IPS-NIHi11 (cell line): ENCODE measurements around the gene SORL1.
A peak's percentile ranks its signal among the peaks of the same experiment; 100 is the strongest.

Source experiments
- DNase-seq: peaks from one replicate; pipeline ENCODE4 v3.0.0; 2012; ENCODE audit warnings: mixed read lengths, low spot score

SORL1 gene

DNA sequence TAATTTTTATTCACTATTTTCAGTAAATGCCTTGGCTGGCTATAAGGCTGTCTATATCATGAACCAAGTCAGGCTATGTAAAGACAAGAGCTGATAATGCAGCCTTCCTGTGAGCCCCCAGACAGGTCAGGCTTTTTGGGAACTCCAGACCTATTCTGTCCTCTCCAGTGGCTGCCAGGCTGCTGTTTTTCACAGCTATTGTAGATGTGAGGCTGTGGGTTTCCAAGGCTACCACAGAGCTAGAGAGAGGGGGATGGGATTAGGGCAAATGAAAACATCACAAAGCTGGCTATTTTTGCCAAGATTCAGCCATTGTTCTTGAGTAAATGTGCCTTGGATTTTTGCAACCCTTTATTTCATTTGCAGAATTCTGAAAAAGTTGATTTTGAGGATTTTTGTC is 56.3 kb downstream of the SORL1 start:
- DNase-seq = peak; percentile 51

DNA sequence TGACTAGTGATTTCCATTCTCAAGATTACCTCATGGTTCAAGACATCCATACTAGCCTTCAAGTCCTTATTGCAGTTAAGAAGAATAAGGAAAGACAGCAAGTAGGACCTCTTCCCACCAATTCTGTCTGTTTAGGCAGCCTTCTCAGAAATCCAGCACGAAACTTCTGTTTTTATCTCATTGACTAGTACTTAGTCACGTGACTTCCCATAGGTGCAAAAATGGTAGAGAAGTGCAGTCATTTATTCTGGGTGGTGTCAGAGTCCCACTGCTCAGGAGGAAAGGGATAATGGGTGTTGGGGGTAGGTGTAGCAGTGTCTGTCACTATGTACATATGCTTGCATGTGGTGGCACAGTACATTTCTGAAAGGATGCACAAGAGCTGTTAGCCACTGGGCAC is 58.3 kb downstream of the SORL1 start:
- DNase-seq = no peak

DNA sequence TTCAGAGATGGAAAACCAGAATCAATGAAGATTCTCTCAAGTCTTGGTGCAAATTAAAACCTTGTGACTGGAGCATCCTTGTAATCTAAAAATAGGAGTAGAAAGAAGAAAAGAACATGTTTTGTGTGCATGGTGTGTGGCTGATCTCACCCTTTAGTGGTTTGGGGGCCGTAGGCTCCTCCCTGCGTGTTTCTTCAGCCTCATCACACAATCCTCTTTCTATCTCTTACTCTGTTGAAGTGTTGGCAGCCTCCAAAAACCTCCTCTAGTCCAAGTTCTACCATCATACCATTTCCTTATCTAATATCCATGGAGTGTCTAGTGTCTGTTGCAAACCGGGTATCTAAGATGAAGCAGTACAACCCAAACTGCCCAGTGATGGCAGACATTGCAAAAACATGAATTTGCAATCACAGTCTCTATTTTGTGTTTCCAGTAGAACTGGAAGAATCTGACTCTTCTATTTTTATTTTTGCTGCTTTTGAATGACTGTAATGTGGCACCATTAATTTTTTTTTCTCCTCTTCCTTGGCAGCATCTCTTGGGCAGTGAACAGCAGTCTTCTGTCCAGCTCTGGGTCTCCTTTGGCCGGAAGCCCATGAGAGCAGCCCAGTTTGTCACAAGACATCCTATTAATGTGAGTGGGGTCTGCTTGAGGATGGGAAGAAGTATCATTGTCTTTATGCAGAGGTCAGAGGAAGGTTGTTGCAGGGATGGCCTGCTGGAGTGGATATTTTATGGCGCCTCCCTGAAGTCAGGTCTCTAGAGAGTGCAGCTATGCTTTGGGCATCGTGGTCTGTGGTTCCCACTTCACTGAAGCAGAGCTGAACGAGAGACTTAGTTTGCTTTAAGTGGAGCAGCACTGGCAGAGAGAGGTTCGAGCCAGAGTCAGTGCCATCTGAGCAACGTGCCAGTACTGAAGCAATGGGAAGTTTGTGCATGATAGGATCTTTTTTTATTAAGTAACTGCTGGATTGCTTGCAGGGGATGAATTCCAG is 60.7 kb downstream of the SORL1 start:
- DNase-seq = no peak

DNA sequence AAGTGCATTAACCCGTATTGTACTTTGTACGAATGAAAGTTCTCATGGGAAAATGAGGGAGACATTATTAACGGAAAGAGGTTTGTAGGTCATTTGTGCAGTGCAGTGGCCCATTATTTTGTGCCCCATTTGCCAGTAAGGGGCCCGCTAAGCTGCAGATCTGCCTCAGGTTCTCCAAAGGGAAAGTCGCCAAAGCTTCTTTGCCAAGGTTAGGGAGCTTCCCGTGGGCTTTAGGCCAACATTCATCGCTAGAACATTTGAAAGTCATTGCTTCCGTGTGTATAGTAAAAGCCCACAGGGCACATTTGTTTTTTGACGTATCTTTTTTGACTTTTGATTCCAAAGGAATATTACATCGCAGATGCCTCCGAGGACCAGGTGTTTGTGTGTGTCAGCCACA is 61.7 kb downstream of the SORL1 start:
- DNase-seq = no peak

DNA sequence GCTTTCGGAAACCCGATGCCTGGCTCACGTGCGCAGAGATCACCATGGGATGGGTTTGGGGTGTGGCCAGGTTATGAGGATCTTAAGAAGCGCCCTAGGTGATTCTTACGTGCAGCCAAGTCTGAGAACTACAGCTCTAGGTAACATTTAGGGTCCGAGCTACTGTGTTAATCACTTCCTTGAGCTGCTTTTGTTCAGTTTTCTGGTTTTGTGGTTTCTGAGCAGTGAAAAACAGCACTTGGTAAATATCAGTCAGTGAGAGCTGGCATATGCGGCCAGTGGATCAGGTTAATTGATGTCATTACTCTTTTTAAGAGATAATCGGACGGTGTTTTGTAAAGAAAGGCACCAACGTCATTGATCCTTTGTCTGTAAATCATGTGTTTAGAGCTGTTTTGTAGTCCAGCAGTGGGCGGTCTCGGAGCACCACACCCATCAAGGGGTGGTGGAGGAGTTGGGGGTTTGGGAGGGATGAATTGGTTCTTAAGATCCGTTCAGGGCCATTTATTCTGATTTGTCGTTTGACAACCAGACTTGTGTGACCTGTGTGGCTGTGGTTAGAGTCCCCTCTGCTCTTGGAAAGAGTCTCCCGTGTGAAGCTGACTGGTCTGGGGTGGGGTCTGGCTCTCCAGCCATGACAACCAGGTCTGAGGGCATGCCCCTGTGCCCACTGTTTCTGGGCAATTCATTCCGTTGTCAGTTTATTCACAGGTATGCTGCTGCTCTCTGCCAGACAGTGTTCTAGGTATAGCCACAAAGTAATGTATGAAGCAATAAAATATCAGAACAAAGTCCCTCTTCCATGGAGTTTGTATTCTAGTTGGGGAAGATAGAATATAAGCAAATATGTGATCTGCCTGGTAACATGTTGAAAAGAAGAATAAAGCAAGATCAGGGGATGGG is 62.6 kb downstream of the SORL1 start:
- no peak for DNase-seq

DNA sequence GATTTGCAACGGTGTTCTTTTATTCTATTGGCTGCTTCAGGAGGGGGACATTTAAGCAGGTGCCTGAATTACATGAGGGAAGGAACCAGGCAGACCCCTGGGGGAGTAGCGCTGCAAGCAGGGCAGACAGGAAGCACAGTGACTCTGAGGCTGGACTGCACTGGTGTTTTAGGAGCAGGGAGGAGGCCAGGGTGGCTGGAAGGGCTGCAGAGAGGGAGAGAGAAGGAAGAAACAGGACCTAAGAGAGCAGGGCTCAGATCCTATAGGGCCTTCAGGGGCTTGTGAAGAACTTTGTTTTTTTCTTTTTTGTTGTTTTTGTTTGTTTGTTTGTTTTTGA is 63.2 kb downstream of the SORL1 start:
- DNase-seq = no peak

DNA sequence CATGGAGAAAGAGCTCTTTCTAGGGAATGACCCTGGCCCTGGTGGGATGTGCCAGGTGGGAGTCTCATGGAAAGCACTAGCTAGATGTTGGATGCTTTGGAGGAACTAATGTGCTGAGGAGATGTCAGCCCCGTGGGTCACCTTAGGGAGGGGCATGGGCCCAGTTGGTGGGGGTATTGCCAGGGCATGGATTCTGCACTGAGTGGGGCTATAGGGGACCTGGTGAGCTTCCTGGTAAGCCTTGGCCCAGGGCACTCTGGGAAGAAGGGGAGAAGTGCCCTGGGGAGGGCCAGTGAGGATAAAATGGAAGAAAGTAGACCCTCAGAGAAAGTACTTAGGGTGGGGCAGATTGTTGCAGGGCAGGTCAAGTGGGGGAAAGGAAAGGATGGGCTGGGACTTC is 65.9 kb downstream of the SORL1 start:
- DNase-seq = no peak

DNA sequence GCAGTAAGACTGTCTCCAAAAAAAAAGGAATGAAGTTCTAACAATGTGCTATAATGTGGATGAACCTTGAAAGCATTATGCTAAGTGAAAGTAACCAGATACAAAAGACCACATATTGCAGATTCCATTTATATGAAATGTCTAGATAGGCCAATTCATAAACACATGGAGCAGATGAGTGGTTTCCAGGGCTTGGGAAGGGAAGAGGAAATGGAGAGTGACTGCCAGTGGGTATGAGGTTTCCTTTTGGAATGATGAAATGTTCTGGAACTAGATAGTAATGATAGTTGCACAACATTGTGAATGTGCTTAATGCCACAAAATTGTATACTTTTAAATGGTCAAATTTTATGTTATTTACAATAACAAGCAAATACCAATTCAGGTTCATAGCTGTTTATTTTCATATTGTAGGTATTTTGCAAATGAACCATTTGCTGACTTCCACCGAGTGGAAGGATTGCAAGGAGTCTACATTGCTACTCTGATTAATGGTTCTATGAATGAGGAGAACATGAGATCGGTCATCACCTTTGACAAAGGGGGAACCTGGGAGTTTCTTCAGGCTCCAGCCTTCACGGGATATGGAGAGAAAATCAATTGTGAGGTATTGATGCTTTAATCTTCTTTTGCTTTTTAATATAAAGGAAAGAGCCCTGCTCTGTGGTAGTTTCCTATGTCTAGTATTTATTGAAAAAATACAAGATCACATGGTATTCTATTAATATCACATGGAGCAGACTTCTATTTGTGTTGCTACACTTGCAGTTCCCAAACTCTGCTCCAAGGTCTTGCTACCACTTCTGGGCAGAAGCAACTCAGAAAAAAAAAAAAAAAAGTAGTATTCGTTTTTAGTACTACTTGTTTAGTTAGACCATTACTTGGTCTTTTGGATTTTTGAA is 68.4 kb downstream of the SORL1 start:
- DNase-seq = no peak

DNA sequence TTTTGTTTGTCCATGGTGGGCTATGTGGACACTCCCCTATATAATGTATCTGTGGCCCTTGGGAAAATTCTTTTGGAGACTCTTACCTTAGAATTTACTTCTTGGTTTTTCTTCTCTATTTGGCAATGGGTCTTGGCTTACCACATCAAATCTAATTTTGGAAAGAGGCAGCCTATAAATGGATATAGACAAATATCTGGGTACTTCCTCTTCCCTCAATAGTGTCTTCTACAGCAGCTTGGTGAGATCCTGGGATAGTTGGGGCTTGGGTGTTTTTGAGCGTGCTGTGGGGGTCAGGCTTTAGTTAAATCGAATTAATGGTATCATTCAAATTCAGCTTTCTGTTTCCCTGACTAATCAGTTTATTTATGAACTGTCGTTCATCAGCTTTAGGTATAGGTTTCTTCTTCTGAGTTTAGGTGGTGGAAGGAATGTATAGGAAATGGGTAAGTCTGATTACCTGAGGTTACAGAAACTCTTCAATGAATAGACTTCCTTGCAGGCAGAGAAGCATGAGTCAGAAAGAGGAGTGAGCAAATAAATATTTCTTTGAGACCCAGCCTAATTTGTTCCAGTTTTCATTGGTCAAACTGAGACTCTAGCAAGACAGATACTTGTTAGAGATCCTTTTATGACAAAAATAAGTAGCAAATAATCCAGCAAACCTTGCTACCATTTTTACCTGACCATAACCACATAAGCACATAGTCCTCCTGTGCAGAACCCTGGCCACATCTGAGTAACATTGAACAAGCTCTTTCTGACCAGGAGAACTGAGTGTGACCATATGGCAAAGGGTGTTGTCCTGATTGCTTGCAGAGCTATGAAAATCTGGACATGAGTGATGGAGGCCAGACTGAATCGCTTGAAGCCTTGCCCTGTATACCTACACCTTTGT is 69.3 kb downstream of the SORL1 start:
- no peak for DNase-seq

DNA sequence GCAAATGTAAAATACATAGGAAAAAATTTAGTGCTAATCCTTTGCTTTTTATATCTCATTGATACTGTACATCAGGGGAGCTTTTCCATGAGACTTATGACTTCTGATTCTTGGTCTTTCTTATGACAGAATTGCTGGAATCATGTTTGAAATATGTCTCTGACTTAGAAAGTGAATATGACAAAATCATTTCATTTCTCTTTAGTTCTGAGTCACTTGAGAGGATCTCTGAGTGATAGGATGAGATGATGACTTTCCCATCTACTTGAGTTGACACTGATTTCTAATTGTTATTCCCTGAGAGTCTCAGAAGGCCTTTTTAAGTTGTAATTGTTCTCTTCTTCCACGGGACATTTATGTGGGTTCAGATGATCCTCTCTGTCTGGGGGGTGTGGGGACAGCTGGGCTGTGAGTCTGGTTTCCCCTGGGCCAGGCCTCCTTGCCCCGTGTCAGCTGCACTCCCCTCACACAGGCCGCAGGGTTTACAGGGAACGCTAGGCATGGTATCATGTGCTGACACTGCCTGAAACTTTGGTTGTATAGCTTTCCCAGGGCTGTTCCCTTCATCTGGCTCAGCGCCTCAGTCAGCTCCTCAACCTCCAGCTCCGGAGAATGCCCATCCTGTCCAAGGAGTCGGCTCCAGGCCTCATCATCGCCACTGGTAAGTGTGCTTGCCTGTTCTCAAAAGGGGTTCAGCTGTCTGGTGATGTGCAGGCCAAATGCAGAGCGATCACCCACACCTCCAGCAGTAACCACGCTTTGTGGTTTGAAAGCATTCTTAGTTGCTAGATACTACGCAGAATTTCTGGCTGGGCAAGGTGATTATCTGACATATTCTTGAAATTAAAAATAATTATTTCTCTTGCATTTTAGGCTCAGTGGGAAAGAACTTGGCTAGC is 70.2 kb downstream of the SORL1 start:
- no peak for DNase-seq

DNA sequence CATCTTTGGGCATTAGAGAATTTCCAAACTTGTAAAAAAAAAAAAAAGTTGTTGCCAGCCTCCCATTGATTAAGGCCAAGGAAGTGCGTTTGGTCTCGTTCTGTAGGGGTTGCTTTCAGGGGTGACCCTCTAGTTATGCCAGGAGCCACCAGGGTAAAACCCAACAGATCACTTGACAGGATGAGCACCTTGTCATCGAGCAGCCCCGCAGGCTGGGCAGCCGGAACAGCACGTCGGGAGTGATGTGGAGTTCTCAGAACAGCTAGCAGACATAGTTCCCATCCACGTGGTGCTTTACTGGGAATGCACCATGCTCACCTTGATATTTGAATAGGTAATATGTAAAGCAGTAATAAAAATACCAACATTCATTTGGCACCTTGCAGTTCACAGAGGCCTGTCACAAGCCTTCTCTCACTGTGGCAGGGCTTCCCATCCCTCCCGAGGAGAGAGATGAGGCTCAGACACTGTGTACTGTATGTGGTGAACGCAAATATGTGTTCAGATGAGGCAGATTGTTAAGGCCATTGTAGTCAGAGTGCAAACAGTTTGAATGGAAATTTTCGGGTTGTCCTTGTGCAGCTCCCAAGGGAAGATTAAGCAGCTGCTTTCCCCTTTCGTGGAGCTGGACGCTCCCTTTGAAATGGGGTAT is 71.6 kb downstream of the SORL1 start:
- DNase-seq = no peak

DNA sequence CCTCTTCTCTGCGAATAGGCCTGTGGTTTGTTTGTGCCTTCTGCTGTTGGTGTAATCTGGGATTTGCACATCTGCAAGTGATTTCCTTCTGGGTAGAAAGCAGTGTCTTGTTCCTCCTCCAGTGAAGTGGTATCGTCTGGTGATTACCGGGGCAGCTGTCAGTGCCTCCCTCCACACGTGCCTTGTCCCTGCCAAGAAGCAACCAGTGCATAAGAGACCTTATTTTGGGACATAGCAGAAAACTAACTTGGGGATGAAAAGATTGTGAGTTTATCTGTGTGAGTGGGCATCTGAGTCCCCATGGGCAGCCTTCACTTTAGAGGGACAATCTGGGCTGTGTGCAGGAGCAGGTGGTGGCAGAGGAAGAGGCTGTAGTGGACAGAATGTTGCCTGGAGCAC is 72.1 kb downstream of the SORL1 start:
- no peak for DNase-seq

DNA sequence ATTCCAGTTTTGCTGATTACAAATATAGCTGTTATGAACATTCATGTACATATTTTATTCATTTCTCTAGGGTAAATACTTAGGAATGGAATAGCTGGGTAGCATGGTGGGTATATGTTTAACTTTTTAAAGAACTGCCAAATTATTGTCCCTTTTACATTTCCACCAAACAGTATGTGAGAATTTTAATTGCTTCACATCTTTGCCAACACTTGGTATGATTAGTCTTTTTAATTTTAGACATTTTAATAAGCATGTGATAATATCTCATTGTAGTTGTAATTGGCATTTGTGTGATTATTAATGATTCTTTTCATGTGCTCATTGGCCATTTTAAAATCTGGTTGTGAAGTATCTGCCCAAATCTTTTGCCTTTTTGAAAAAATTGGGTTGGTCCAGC is 73.3 kb downstream of the SORL1 start:
- DNase-seq = no peak

DNA sequence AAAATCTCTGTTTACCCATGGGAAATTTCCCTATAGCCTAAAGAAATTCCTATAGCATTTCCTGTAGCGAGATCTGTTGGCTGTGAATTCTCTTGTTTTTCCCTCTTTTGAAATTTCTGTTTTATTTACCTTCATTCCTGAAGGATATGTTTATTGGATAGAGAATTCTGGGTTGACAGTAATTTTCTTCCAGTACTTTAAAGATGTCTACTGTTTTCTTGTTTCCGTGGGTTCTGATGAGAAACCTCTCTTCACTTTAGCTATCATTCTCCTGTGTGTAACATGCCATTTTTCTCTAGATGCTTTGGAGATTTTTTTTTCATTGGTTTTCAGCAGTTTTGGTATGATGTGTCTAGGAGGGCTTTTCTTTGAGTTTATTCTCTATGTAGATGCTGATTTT is 78.1 kb downstream of the SORL1 start:
- no peak for DNase-seq

DNA sequence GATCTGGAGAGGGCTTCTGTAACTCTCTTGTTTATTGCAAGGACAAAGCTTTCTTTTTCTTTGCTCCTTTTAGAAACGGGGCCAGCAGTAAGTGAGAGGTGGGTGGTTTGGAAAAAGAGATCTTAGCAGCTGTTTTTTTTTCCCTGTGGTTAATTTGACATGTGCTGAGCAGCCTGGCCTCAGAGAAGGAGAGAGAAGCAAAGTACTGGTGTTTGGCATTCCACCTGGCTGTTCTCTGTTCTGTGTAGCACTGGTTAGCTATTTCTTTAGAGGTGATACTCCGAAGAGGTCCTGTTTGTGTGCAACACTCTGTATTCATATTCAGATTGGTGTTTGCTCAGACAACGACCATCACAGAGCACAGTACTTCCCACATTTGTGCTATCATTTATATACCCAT is 81.5 kb downstream of the SORL1 start:
- no peak for DNase-seq

DNA sequence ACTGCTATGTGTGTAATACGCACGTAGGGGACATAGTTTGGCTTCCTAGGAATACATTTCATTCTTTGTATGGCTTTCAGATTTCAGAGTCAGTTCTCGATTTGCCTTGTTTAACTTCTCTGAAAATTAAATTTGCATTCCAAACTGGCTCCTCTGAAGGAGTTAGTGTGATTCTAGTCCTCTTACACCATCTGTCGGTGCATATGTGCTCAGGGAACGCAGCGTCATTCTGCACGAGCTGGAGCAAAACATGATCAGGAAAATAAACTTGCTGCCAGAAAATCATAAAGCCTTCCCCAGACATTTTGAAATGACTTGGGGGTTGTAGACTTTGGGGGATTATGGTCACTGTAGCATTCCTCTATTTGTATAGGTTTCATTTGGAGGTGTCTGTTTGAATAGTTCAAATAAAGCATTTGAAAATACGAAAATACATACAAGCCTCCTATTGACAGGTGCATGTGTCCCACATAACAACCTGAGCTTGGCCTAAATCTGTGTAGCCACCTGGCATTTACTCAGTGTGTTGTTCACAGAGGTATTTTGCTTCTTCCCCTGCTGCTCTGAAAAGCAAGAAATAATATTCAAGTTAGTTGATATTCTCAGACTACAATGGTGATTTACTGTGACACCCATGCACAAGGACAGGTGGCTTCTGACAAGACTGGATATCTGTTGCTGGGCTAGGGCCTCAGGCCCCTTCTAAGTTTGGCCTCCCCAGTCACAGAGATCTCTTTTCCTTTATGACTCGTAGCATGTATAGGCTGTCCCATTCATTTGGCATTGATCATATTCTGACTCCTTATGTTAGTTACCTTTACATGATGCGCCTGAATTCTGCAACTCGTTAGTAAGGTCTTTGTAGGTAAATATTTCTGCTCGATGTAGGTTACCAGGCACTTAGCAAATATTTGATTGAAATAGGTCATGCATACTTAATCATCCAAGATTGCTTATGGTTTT is 82.3 kb downstream of the SORL1 start:
- no peak for DNase-seq

DNA sequence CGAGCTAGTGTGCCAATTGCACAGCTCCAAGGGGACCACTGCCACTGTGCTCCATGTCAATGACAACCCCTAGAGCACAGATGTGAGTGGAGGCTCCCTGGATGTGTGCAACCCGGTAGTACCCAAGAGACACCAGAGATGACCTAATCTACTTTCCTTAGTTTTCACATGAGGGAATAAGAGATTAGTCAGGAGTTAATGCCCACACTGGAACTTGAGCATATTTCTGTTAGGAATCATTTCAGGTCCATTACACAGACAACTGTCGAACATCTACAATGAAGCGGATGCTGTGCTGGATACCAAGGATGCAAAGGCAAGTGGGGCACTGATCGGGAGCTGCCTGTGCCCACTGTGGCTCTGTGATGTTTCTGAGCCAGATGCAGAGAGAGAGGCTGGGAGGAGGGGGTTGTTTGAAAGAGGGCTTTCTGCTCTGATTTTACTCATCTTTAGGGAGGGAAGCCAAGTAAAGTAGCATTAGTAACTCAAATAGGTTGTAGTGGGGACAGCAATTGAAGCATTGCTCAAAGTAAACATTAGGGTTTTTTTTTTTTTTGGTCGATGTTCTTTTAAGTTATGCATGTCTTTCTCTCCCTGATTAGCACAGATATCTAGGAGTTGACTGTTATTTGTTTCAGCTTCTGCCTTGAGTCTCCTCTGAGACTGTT is 83.1 kb downstream of the SORL1 start:
- DNase-seq = no peak

DNA sequence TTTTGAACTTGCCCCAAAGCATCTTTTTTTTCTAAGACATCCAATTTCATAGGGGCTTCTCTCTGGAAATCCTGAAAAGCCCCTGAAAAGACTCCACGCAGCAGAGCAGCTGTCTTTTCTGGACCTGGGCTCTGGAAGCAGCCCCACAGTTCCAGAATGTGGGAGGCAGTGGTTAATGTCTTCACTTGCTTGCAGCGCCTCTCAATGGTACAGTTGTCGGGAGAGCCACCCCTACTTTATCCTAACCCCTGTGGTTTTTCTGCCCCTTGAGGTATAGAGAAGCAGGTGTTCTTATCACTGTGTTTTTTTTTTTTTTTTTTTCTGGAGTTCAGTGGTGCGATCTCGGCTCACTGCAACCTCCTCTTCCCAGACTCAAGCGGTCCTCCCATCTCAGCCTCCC is 84.0 kb downstream of the SORL1 start:
- no peak for DNase-seq
